Smooth muscle cell (in vitro differentiated cells): ENCODE data around the gene CDC42BPA. TPM values are rescaled to one million over a fixed set of nuclear protein-coding genes. Genes with fewer than 3 reads are reported as not detected.

Source experiments
- DNase-seq: peaks from one replicate; lab custom pipeline; 2025; ENCODE audit not compliant: unreplicated experiment; lab: John Stamatoyannopoulos, UW
- H2AFZ ChIP-seq: fragments of 200-600 bp; sonication (generic); 2 replicates; pipeline ENCODE4 v1.6.0; 2016; ENCODE audit warnings: antibody characterized with exemption, low read depth, mild to moderate bottlenecking
- H3F3A ChIP-seq: fragments of 200-600 bp; sonication (generic); 2 replicates; pipeline ENCODE4 v1.6.0; 2017; ENCODE audit warnings: antibody characterized with exemption, low read depth
- H3K27ac ChIP-seq: fragments of 200-600 bp; sonication (generic); 2 replicates; pipeline ENCODE4 v1.5.1; 2016; ENCODE audit warnings: low read depth, mild to moderate bottlenecking
- H3K27me3 ChIP-seq: fragments of 200-600 bp; sonication (generic); 2 replicates; pipeline ENCODE4 v1.6.1; 2016; ENCODE audit warnings: low read depth, mild to moderate bottlenecking
- H3K36me3 ChIP-seq: fragments of 200-600 bp; sonication (generic); 2 replicates; pipeline ENCODE4 v1.5.1; 2016; ENCODE audit warnings: low read depth
- H3K4me1 ChIP-seq: fragments of 200-600 bp; sonication (generic); 2 replicates; pipeline ENCODE4 v1.5.1; 2016; ENCODE audit warnings: low read depth
- H3K4me2 ChIP-seq: fragments of 200-600 bp; sonication (generic); 2 replicates; pipeline ENCODE4 v1.6.0; 2016; ENCODE audit warnings: mild to moderate bottlenecking
- H3K4me3 ChIP-seq: fragments of 200-600 bp; sonication (generic); 2 replicates; pipeline ENCODE4 v1.5.1; 2016; ENCODE audit warnings: mild to moderate bottlenecking
- H3K79me2 ChIP-seq: fragments of 200-600 bp; sonication (generic); 2 replicates; pipeline ENCODE4 v1.6.0; 2016; ENCODE audit warnings: low read depth, mild to moderate bottlenecking
- H3K9ac ChIP-seq: fragments of 200-600 bp; sonication (generic); 2 replicates; pipeline ENCODE4 v1.6.0; 2016; ENCODE audit warnings: low read depth
- H3K9me3 ChIP-seq: fragments of 200-600 bp; sonication (generic); replicated peaks from 2 replicates; pipeline ENCODE4 v1.5.1; 2016; ENCODE audit warnings: low read depth
- H4K20me1 ChIP-seq: fragments of 200-600 bp; sonication (generic); 2 replicates; pipeline ENCODE4 v1.6.0; 2016; ENCODE audit warnings: low read depth
- CTCF ChIP-seq: fragments of 200-600 bp; sonication (generic); IDR thresholded peaks from 2 replicates; pipeline ENCODE4 v1.5.1; 2017; ENCODE audit warnings: borderline replicate concordance, mild to moderate bottlenecking, antibody characterized with exemption; ENCODE audit not compliant: insufficient read depth, poor library complexity, severe bottlenecking
- WGBS: methylation state at CpG from one replicate; pipeline ENCODE4 v1.1.7; 2016; ENCODE audit warnings: low lambda C conversion rate; 5-methylcytosine and 5-hydroxymethylcytosine counted together
- polyA plus RNA-seq: library from polyadenylated mRNA; unstranded; fragments of >200 nt; fragmentation: Nextera tagmentation; extraction: Ambion mirVana; gene quantifications from 2 replicates; pipeline ENCODE4 v1.2.1, GENCODE V29; 2016
- total RNA-seq: library from RNA; depleted of rRNA; stranded (reverse); fragments of >200 nt; gene quantifications from 2 replicates; pipeline ENCODE4 v1.2.3, GENCODE V29; 2014

The CDC42BPA gene
- total and polyA plus RNA-seq, 2 experiments from 2014 or later, result 14.8 to 34.9 TPM

DNA sequence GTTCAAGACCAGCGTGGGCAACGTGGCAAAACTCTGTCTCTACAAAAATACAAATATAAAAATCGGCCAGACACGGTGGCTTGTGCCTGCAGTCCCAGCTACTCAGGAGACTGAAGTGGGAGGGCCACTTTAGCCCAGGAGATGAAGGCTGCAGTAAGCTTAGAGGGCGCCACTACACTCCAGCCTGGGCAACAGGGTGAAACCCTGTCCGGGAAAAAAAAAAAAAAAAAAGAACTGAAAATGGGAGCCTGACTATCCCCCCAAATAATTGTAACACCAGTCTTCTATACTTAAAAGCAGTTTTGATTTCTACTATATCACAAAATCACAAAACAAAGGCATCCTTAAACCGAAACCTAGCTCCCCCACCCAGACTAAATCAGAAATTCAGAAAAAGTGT is 60.3 kb downstream of the CDC42BPA start:
- no peaks in the 10 kb centered on the region for H3K27me3 ChIP-seq
- H3K4me3 ChIP-seq, result no peak overlapping the region
- H3K4me1 ChIP-seq, result no peaks in the 10 kb centered on the region
- H3K4me2 ChIP-seq, result no peak overlapping the region
- DNase-seq, result no peak
- no peaks in the 10 kb centered on the region for H3K9me3 ChIP-seq
- H4K20me1 ChIP-seq, result peaks cover 86% of the 10 kb centered on the region
- H3K27ac ChIP-seq, result no peak overlapping the region
- 84% methylated on average over 7 of the region's 7 CpGs for WGBS
- H3K9ac ChIP-seq, result no peak overlapping the region
- no peak for TF ChIP-seq CTCF
- H3K79me2 ChIP-seq, result peaks cover 93% of the 10 kb centered on the region
- H2AFZ ChIP-seq, result no peak overlapping the region
- H3K36me3 ChIP-seq, result no peaks in the 10 kb centered on the region
- no peaks in the 10 kb centered on the region for H3F3A ChIP-seq

DNA sequence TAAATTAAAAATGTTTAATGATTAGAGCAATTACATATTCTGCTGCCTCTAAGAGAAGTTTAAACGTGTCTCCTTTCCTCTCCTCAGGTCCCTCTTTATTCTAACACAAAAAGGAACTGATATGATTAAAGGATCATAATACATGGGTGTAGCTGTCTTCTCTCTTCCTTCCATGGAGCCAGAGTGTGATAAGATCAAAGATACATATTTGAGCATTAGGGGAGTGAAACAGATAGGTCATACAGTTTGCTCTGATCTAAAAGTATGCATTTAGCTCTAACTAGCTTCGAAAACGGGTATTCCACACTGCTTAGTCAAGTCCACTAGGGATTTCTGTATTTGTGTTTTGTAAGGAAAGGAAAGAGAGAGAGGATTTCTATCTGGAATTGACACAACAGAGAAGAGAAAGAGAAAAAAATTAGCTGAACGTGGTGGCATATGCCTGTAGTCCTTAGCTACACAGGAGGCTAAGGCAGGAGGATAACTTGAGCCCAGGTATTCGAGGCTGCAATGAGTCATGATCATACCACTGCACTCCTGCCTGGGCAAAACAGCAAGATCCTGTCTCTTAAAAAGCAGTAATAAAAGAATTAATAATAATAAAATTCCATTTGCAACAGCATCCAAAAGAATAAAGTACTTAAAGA is 63.1 kb downstream of the CDC42BPA start:
- no peak for DNase-seq
- Histone ChIP-seq H3K9me3 (no peaks in the 10 kb centered on the region), H3K4me2 (no peak overlapping the region), H3K9ac (no peak overlapping the region), H3K27me3 (no peaks in the 10 kb centered on the region), H3K36me3 (no peaks in the 10 kb centered on the region), H3F3A (no peaks in the 10 kb centered on the region), H3K4me1 (no peaks in the 10 kb centered on the region), H4K20me1 (peaks cover 77% of the 10 kb centered on the region), H3K79me2 (peaks cover 94% of the 10 kb centered on the region), H3K27ac (no peak overlapping the region), H3K4me3 (no peak overlapping the region), H2AFZ (no peak overlapping the region)
- no peak for TF ChIP-seq CTCF
- 86% methylated on average over 5 of the region's 5 CpGs for WGBS

DNA sequence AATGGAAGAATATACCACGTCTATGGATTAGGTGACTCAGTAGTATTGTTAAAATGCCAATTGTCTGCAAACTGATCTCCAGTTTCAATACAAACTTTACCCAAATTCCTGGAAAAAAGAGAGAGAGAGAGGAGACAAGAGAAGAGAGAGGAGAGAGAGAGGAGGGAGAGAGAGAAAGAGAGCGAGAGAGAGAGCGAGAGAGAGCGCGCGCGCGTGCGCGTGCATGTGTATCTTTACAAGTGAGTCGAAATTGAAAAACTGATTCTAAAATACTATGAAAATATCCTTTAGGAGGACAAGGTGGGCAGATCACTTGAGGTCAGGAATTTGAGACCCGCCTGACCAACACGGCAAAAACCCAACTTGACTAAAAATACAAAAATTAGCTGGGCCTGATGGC is 65.2 kb downstream of the CDC42BPA start:
- Histone ChIP-seq H3K27me3 (no peaks in the 10 kb centered on the region), H3K9ac (no peak overlapping the region), H4K20me1 (peaks cover 55% of the 10 kb centered on the region), H2AFZ (no peak overlapping the region), H3K36me3 (no peaks in the 10 kb centered on the region), H3K4me2 (no peak overlapping the region), H3F3A (no peaks in the 10 kb centered on the region), H3K9me3 (no peaks in the 10 kb centered on the region), H3K4me3 (no peak overlapping the region), H3K4me1 (no peaks in the 10 kb centered on the region), H3K79me2 (peaks cover 92% of the 10 kb centered on the region), H3K27ac (no peak overlapping the region)
- no peak for TF ChIP-seq CTCF
- no peak for DNase-seq
- WGBS, result 90% methylated on average over 13 of the region's 13 CpGs
